HL-60 (cell line): ENCODE results near the gene VPS41.

Experiments
- DNase-seq, 2 experiments: peaks; one replicate each; pipeline ENCODE4 v3.0.0-alpha.2; 2010 to 2020; ENCODE audit warnings: low read depth in 1 of 2, low spot score in 1 of 2
- H3K27ac ChIP-seq: fragments of 250-450 bp; sonication (Bioruptor Pico); replicated peaks from 2 replicates; pipeline ENCODE4 v1.5.1; 2020; ENCODE audit warnings: mild to moderate bottlenecking, moderate library complexity
- H3K27me3 ChIP-seq: fragments of 250-450 bp; sonication (Bioruptor Pico); 2 replicates; pipeline ENCODE4 v1.5.1; 2021; ENCODE audit warnings: mild to moderate bottlenecking, moderate library complexity; ENCODE audit not compliant: insufficient read depth, poor library complexity, severe bottlenecking
- H3K4me3 ChIP-seq: replicated peaks from 2 replicates; pipeline ENCODE4 v1.5.1; 2011; ENCODE audit warnings: mild to moderate bottlenecking, control low read depth, low read length; ENCODE audit not compliant: insufficient read depth
- GABPA ChIP-seq: IDR thresholded peaks from 2 replicates; pipeline ENCODE4 v1.6.1; 2012; ENCODE audit warnings: low read depth
- POLR2AphosphoS5 ChIP-seq: IDR thresholded peaks from 2 replicates; pipeline ENCODE4 v1.6.1; 2012; ENCODE audit warnings: low read depth
- SPI1 ChIP-seq: IDR thresholded peaks from 2 replicates; pipeline ENCODE4 v1.6.1; 2012; ENCODE audit warnings: low read depth, mild to moderate bottlenecking, borderline replicate concordance
- TF ChIP-seq, protein P1 (sequence below): IDR thresholded peaks from 2 replicates; pipeline ENCODE4 v1.6.1; 2012; ENCODE audit warnings: low read depth; ENCODE audit not compliant: insufficient replicate concordance
- TF ChIP-seq, protein P2 (sequence below): IDR thresholded peaks from one replicate; pipeline ENCODE4 v1.5.1; 2011; ENCODE audit warnings: low read length, control low read depth, inconsistent platforms; ENCODE audit not compliant: insufficient read depth

VPS41 gene

DNA sequence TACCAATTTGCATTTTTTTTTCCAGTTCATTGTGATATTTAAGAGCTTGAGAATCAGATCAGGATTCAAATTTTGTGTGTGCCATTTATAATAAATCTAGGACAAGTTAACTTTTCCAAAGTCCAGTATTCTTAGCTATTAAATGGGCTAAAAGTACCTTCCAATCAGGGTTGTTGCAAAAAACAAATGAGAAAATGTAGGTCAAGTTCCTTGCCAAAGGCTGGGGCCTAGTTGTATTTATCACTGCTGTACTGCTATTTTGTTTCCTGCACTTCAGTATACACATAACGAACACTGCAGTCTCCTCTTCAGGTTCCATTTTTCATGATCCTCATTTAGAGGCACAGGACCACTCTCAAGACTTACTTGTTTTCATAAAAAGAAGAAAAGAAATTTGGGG, 7.4 kb upstream of the VPS41 start:
- Histone ChIP-seq H3K27ac (no peak overlapping the region), H3K4me3 (no peak overlapping the region), H3K27me3 (no peaks in the 10 kb centered on the region)
- TF ChIP-seq, protein P1, sequence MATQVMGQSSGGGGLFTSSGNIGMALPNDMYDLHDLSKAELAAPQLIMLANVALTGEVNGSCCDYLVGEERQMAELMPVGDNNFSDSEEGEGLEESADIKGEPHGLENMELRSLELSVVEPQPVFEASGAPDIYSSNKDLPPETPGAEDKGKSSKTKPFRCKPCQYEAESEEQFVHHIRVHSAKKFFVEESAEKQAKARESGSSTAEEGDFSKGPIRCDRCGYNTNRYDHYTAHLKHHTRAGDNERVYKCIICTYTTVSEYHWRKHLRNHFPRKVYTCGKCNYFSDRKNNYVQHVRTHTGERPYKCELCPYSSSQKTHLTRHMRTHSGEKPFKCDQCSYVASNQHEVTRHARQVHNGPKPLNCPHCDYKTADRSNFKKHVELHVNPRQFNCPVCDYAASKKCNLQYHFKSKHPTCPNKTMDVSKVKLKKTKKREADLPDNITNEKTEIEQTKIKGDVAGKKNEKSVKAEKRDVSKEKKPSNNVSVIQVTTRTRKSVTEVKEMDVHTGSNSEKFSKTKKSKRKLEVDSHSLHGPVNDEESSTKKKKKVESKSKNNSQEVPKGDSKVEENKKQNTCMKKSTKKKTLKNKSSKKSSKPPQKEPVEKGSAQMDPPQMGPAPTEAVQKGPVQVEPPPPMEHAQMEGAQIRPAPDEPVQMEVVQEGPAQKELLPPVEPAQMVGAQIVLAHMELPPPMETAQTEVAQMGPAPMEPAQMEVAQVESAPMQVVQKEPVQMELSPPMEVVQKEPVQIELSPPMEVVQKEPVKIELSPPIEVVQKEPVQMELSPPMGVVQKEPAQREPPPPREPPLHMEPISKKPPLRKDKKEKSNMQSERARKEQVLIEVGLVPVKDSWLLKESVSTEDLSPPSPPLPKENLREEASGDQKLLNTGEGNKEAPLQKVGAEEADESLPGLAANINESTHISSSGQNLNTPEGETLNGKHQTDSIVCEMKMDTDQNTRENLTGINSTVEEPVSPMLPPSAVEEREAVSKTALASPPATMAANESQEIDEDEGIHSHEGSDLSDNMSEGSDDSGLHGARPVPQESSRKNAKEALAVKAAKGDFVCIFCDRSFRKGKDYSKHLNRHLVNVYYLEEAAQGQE: no peak
- no peak for TF ChIP-seq GABPA
- TF ChIP-seq, protein P2, sequence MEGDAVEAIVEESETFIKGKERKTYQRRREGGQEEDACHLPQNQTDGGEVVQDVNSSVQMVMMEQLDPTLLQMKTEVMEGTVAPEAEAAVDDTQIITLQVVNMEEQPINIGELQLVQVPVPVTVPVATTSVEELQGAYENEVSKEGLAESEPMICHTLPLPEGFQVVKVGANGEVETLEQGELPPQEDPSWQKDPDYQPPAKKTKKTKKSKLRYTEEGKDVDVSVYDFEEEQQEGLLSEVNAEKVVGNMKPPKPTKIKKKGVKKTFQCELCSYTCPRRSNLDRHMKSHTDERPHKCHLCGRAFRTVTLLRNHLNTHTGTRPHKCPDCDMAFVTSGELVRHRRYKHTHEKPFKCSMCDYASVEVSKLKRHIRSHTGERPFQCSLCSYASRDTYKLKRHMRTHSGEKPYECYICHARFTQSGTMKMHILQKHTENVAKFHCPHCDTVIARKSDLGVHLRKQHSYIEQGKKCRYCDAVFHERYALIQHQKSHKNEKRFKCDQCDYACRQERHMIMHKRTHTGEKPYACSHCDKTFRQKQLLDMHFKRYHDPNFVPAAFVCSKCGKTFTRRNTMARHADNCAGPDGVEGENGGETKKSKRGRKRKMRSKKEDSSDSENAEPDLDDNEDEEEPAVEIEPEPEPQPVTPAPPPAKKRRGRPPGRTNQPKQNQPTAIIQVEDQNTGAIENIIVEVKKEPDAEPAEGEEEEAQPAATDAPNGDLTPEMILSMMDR: no peak
- no peak for DNase-seq

DNA sequence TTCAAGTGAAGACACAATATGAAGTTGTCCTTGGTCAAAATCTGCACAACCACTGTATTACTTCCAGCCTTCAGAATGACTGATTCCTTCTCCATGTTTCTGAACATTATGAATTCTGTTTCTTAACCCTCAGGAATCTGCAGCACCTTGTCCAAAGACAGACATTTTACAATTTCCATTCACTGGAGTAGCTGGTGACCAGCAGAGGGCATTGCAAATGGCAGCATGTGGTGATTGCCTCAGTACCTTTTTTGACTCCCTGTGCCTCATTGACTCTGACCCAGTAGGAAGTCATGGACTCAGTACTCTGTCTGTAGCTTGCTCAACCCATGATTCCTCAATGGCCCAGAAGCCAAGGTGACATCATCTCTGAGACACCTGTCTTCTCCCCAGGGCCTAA, 879 bp upstream of the VPS41 start:
- Histone ChIP-seq H3K27ac (no peak overlapping the region), H3K27me3 (no peaks in the 10 kb centered on the region), H3K4me3 (no peak overlapping the region)
- TF ChIP-seq POLR2AphosphoS5 (no peak), SPI1 (no peak), GABPA (no peak)
- TF ChIP-seq, protein P2: no peak
- TF ChIP-seq, protein P1: no peak
- DNase-seq: no peak

DNA sequence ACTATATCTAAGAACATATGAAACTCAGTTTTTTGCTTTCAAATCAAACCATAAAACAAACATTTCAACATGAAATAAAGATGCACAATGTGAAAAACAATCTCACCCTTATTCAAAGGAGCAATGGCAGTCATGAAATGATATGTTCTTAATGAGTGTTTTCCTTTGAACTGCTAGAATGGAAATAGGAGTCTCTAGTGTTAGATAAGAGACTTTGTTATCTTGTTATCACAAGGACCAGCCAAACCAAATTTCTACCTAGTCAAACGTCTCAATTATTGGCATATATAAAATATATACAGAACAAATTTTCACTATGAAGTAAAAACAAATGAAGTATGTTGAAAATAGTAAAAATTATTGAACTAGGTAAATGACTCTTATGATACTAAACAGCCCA, 1.2 kb downstream of the VPS41 start:
- TF ChIP-seq GABPA (no peak), POLR2AphosphoS5 (no peak), SPI1 (no peak)
- TF ChIP-seq, protein P1: no peak
- TF ChIP-seq, protein P2: no peak
- H3K4me3 ChIP-seq: no peak overlapping the region; the same call in 1 of the 2 replicates
- DNase-seq: no peak
- H3K27ac ChIP-seq: no peak overlapping the region
- H3K27me3 ChIP-seq: no peaks in the 10 kb centered on the region
